WERI-Rb-1 (cell line): ENCODE data around the gene IKZF2.

Source experiments
- DNase-seq: peaks from one replicate; pipeline ENCODE4 v3.0.0-alpha.2; 2020
- H3K27ac ChIP-seq: fragments of 250-450 bp; sonication (Bioruptor Pico); 2 replicates; pipeline ENCODE4 v1.5.1; 2020; ENCODE audit warnings: mild to moderate bottlenecking, moderate library complexity
- H3K27me3 ChIP-seq: fragments of 250-450 bp; sonication (Bioruptor Pico); 2 replicates; pipeline ENCODE4 v1.5.1; 2021; ENCODE audit warnings: mild to moderate bottlenecking, low read depth, moderate library complexity; ENCODE audit not compliant: insufficient read depth, severe bottlenecking
- H3K36me3 ChIP-seq: fragments of 250-450 bp; sonication (Bioruptor Pico); 2 replicates; pipeline ENCODE4 v1.5.1; 2020; ENCODE audit warnings: mild to moderate bottlenecking, moderate library complexity
- H3K4me3 ChIP-seq: 2 replicates; pipeline ENCODE4 v1.5.1; 2011; ENCODE audit warnings: low read depth, mild to moderate bottlenecking, control low read depth, low read length
- H3K9me3 ChIP-seq: fragments of 250-450 bp; sonication (Bioruptor Pico); 2 replicates; pipeline ENCODE4 v1.5.1; 2021; ENCODE audit warnings: mild to moderate bottlenecking, moderate library complexity; ENCODE audit not compliant: severe bottlenecking
- TF ChIP-seq, protein P1 (sequence below): IDR thresholded peaks from 2 replicates; pipeline ENCODE4 v1.5.1; 2011; ENCODE audit warnings: low read depth, mild to moderate bottlenecking, control low read depth, inconsistent platforms, low read length

IKZF2 gene

DNA sequence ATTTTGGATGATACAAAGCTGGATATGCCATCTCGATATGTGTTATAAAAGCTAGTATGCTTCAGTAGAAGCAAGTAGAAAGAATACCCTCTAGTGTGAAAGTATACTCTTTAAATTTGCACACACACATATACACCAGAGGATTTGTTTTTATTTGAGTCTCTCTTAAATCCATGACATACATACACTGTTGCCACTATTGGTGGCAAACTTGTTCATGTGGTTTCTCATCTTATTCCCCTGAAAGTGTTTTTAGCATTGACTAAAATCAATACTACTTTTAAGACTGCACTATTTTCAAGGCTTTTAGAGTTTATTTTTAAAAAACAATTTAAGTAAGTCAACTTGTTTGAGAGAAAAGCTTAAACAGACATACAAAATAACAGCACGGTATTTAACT is 137.4 kb downstream of the IKZF2 start:
- H3K4me3 ChIP-seq: no peak overlapping the region
- TF ChIP-seq, protein P1, sequence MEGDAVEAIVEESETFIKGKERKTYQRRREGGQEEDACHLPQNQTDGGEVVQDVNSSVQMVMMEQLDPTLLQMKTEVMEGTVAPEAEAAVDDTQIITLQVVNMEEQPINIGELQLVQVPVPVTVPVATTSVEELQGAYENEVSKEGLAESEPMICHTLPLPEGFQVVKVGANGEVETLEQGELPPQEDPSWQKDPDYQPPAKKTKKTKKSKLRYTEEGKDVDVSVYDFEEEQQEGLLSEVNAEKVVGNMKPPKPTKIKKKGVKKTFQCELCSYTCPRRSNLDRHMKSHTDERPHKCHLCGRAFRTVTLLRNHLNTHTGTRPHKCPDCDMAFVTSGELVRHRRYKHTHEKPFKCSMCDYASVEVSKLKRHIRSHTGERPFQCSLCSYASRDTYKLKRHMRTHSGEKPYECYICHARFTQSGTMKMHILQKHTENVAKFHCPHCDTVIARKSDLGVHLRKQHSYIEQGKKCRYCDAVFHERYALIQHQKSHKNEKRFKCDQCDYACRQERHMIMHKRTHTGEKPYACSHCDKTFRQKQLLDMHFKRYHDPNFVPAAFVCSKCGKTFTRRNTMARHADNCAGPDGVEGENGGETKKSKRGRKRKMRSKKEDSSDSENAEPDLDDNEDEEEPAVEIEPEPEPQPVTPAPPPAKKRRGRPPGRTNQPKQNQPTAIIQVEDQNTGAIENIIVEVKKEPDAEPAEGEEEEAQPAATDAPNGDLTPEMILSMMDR: no peak
- H3K36me3 ChIP-seq: no peaks in the 10 kb centered on the region
- no peak overlapping the region for H3K27ac ChIP-seq
- H3K27me3 ChIP-seq: no peaks in the 10 kb centered on the region
- DNase-seq: no peak
- H3K9me3 ChIP-seq: no peaks in the 10 kb centered on the region

DNA sequence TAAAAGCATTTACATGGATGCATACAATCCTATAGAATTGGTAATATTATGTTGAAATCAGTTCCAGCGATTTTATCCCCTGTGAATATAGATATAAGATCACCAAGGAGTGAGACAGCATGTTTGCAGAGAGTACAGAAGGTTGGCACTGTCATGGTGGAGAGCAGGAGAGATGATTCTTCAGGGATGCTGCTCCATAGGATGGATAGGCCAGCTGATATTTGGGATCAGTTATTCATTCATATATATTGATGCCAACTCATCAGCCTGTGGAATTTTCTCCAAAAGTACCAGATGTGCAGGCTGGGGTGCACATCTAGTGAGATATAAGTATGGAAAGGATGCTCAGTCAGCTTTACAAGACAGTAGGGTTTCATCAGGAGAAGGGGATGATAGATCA is 139.9 kb downstream of the IKZF2 start:
- Histone ChIP-seq H3K27ac (no peak overlapping the region), H3K36me3 (no peaks in the 10 kb centered on the region), H3K27me3 (no peaks in the 10 kb centered on the region), H3K4me3 (no peak overlapping the region), H3K9me3 (no peaks in the 10 kb centered on the region)
- TF ChIP-seq, protein P1: no peak
- no peak for DNase-seq

DNA sequence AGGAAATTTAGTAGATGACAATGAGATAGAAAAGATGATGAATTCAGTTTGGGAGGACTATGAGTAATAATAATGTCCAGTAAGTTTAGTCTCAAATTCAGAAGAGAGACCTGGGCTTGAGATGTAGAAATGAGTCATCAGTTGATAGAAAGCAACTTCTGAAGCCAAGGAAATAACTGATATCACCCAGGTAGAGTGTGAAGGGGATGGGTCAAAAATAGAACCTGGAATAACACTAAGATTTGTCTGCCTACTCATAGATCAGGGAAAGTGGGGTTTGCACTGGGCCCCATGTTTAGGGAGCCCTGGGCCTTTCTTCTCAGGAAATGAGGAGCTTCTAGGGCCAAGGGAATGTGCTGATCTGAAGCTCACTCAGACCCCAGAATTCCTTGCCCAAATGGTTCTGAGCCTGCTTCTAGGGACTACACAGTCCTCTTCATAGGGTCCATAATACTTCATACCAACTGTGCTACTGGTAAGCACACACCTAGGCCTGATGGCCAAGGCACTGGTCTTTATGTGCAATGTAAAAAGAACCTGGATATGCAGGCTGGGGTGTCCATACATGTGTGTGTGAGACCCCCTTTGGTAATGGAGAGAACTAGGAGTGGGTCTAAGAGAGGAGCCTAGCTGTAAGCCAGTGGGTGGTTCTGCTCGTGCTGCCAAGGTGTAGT is 141.2 kb downstream of the IKZF2 start:
- Histone ChIP-seq H3K27ac (no peak overlapping the region), H3K4me3 (no peak overlapping the region), H3K9me3 (no peaks in the 10 kb centered on the region), H3K27me3 (no peaks in the 10 kb centered on the region), H3K36me3 (no peaks in the 10 kb centered on the region)
- TF ChIP-seq, protein P1: no peak
- no peak for DNase-seq

DNA sequence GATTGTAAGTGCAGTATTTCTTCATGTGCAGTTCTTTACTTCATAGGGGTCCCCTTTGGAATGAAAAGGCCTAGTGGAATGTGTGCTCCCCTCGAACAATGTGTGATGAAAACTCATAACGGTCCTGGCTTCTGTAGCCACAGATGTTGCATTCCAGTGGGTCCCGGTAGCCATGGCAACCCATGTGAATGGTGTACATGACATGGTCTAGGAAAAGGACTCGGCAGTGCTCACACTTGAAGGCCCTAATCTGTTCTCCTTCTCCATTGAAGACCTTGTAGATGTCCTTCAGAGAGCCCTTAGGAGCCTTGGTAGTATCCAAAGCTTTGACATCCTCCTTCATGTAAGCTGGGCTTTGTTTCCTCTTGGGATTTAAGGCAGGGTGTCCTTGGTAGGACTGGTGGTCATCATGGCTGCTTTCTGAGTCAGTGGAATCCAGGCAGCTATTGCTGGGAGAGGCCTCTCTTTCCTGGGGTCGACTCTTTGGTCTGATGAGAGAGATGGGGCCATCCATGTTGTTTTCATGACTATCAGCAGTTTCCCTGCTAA is 144.0 kb downstream of the IKZF2 start:
- no peak overlapping the region for H3K27ac ChIP-seq
- no peak overlapping the region for H3K4me3 ChIP-seq
- DNase-seq: no peak
- no peaks in the 10 kb centered on the region for H3K27me3 ChIP-seq
- no peaks in the 10 kb centered on the region for H3K36me3 ChIP-seq
- TF ChIP-seq, protein P1: no peak
- no peaks in the 10 kb centered on the region for H3K9me3 ChIP-seq

DNA sequence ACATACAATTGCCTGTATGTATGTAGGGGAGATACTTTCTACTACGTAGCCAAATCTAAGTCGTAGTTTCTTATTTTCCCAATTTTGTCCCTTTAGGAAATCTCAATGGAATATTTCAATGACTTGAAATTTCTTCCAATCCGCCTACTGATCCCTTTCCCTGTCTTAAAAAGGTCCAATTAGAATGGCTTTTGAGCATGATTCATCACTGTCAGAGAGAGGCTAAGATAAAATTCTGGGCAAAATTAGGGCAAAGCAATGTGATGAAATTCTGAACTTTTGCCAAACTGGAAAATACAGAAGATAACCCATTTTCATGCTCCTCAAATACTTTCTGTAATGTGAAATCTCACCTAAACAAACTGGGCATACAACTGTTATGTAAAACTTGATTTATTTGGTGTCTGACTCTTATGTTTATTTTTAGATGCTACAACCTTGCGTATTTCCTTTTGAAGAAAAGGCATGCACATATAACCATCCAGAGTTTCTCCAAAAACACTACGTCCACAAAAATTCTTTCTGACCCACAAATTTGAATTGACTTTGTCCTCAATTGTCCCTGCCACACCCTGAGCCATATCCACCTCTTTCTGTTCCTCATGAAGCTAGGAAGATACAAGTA is 147.1 kb downstream of the IKZF2 start:
- Histone ChIP-seq H3K27me3 (no peaks in the 10 kb centered on the region), H3K4me3 (no peak overlapping the region), H3K36me3 (no peaks in the 10 kb centered on the region), H3K9me3 (no peaks in the 10 kb centered on the region), H3K27ac (no peak overlapping the region)
- DNase-seq: no peak
- TF ChIP-seq, protein P1: no peak
